CD14-positive monocyte (primary cell): ENCODE data around the gene TASOR. TPM values are rescaled to one million over a fixed set of nuclear protein-coding genes. Genes with fewer than 3 reads are reported as not detected.

Experiments used
- DNase-seq, 3 donors: peaks; one replicate each; pipeline ENCODE4 v3.0.0-alpha.2; 2011 to 2022
- H2AFZ ChIP-seq: 2 replicates; pipeline ENCODE4 v1.6.0; 2012; ENCODE audit warnings: mild to moderate bottlenecking, low read depth, low read length, inconsistent platforms; ENCODE audit not compliant: insufficient read depth, poor library complexity, severe bottlenecking
- H3K27ac ChIP-seq, 2 donors: 1 replicate in 1 of 2; 2 replicates in 1 of 2; pipeline ENCODE4 v1.5.1; 2012 to 2013; ENCODE audit warnings: low read length in 2 of 2, control low read depth in 1 of 2, inconsistent platforms in 1 of 2, low read depth in 1 of 2, mild to moderate bottlenecking in 1 of 2
- H3K27me3 ChIP-seq, 2 donors: one replicate each; pipeline versions ENCODE4 v1.6.0 to v1.6.1; 2011 to 2013; ENCODE audit warnings: low read length in 2 of 2; ENCODE audit not compliant: control insufficient read depth in 2 of 2, insufficient read depth in 2 of 2
- H3K36me3 ChIP-seq, 2 donors: replicated peaks in 1 of 2; 1 replicate in 1 of 2; 2 replicates in 1 of 2; pipeline versions ENCODE4 v1.5.1 to v1.6.1; 2012 to 2013; ENCODE audit warnings: low read length in 2 of 2, control low read depth in 1 of 2, inconsistent platforms in 1 of 2, mild to moderate bottlenecking in 1 of 2; ENCODE audit not compliant: insufficient read depth in 2 of 2, control insufficient read depth in 1 of 2
- H3K4me1 ChIP-seq, 2 donors: 1 replicate in 1 of 2; 2 replicates in 1 of 2; pipeline versions ENCODE4 v1.5.1 to v1.6.1; 2012 to 2013; ENCODE audit warnings: low read length in 2 of 2, control low read depth in 1 of 2, inconsistent platforms in 1 of 2, mild to moderate bottlenecking in 1 of 2, moderate library complexity in 1 of 2; ENCODE audit not compliant: insufficient read depth in 2 of 2, control insufficient read depth in 1 of 2
- H3K4me2 ChIP-seq: replicated peaks from 2 replicates; pipeline ENCODE3; 2012; ENCODE audit warnings: low read length, moderate library complexity, mild to moderate bottlenecking; ENCODE audit not compliant: poor library complexity, severe bottlenecking; ENCODE audit errors: extremely low read depth
- H3K4me3 ChIP-seq, 3 experiments: fragments of 200-600 bp in 1 of 3; sonication (generic) in 1 of 3; replicated peaks in 1 of 3; 1 replicate in 2 of 3; 2 replicates in 1 of 3; pipeline ENCODE4 v1.5.1; 2011 to 2013; ENCODE audit warnings: low read length in 3 of 3, mild to moderate bottlenecking in 3 of 3, control low read depth in 2 of 3, low read depth in 2 of 3, inconsistent platforms in 1 of 3, moderate library complexity in 1 of 3
- H3K79me2 ChIP-seq: 2 replicates; pipeline ENCODE4 v1.6.0; 2012; ENCODE audit warnings: mild to moderate bottlenecking, control low read depth, inconsistent platforms, low read length, moderate library complexity; ENCODE audit not compliant: insufficient read depth
- H3K9ac ChIP-seq: 2 replicates; pipeline ENCODE4 v1.6.0; 2017; ENCODE audit warnings: low read length, mild to moderate bottlenecking; ENCODE audit not compliant: insufficient read depth, poor library complexity, severe bottlenecking
- H3K9me3 ChIP-seq, 2 donors: replicated peaks in 1 of 2; 1 replicate in 1 of 2; 2 replicates in 1 of 2; pipeline versions ENCODE4 v1.5.1 to v1.6.1; 2012 to 2013; ENCODE audit warnings: low read length in 2 of 2, control low read depth in 1 of 2; ENCODE audit not compliant: control insufficient read depth in 1 of 2, insufficient read depth in 1 of 2
- H4K20me1 ChIP-seq: 2 replicates; pipeline ENCODE4 v1.6.0; 2012; ENCODE audit warnings: mild to moderate bottlenecking, low read length, control low read depth, moderate library complexity; ENCODE audit not compliant: insufficient read depth
- H3K27ac Mint-ChIP-seq, 7 donors: one replicate each; pipeline ENCODE4 v1.8.0; 2020; ENCODE audit warnings: mild to moderate bottlenecking in 7 of 7, mixed read lengths in 7 of 7, moderate library complexity in 6 of 7, inconsistent platforms in 2 of 7
- H3K27me3 Mint-ChIP-seq, 3 donors: one replicate each; pipeline ENCODE4 v1.8.0; 2021 to 2022; ENCODE audit warnings: low read depth in 3 of 3, mild to moderate bottlenecking in 3 of 3, mixed read lengths in 3 of 3, moderate library complexity in 3 of 3, inconsistent platforms in 1 of 3
- H3K36me3 Mint-ChIP-seq, 2 donors: one replicate each; pipeline ENCODE4 v1.8.0; 2020; ENCODE audit warnings: mixed read lengths in 2 of 2, inconsistent platforms in 1 of 2, mild to moderate bottlenecking in 1 of 2
- H3K4me1 Mint-ChIP-seq: one replicate; pipeline ENCODE4 v1.8.0; 2020; ENCODE audit warnings: mild to moderate bottlenecking, mixed read lengths
- H3K4me3 Mint-ChIP-seq, 2 donors: one replicate each; pipeline ENCODE4 v1.8.0; 2020; ENCODE audit warnings: mild to moderate bottlenecking in 2 of 2, mixed read lengths in 2 of 2, moderate library complexity in 1 of 2
- H3K9me3 Mint-ChIP-seq, 7 donors: one replicate each; pipeline ENCODE4 v1.8.0; 2020 to 2022; ENCODE audit warnings: mixed read lengths in 7 of 7, mild to moderate bottlenecking in 6 of 7, moderate library complexity in 6 of 7, inconsistent platforms in 2 of 7
- CTCF ChIP-seq: fragments of 200-600 bp; IDR thresholded peaks from one replicate; pipeline ENCODE4 v1.8.0; 2022; ENCODE audit warnings: antibody characterized with exemption, mild to moderate bottlenecking
- WGBS: methylation state at CpG from one replicate; pipeline ENCODE4 v1.1.5; 2013; ENCODE audit warnings: missing lambda C conversion rate; ENCODE audit not compliant: insufficient coverage; 5-methylcytosine and 5-hydroxymethylcytosine counted together
- intact Hi-C, 2 donors: fragments of 100-400 bp; cut with micrococcal nuclease; formaldehyde crosslinking; loops; one replicate each; pipeline versions ENCODE4 v1.15.0 to v1.15.1; 2023
- polyA plus RNA-seq, 3 donors: library from polyadenylated mRNA; depleted of rRNA in 1 of 3; unstranded in 2 of 3; stranded (reverse) in 1 of 3; fragments of 300-500 nt in 2 of 3; fragments of >200 nt in 1 of 3; fragmentation: Illumina TruSeq in 2 of 3; gene quantifications; 1 replicate in 2 of 3; 2 replicates in 1 of 3; pipeline ENCODE4 v1.2.3, GENCODE V29; 2012 to 2021

TASOR gene
- polyA plus RNA-seq, 3 donors, result 10.8 to 27.4 (median 18.6) TPM

DNA sequence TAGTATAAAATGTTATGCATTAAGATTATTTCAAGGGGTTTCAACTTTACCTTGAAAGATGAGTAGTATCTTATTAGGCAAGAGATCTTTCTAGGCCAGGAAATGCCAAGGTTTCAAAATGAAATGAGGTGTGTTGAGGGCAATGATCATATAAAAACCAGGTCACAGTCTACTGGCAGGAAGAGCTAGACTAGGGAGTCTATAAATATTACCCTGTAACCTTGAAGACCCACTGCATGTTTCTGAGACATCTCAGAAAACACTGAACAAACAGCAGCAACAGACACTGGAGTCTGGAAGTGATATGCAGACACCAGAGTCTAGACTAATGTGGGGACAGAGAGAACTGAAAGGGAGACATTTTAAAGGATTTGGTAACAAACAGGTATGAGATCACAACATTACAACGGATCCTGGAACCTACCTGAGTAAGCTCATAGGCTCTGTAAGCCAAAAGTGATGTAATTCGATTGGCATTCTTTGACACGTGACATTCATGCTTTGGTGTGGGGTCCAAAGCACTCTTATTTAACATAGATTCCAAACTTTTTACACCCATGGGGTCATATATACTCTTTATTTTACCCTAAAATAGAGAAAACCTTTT lies 15.0 kb downstream of the TASOR start:
- H3K36me3 Mint-ChIP-seq, result peaks cover 72 to 93% of the 10 kb centered on the region in 2 donors
- no peak overlapping the region for H3K27ac Mint-ChIP-seq
- 100% methylated on average over 1 of the region's 3 CpGs for WGBS
- H2AFZ ChIP-seq, result no peak overlapping the region
- no peak for TF ChIP-seq CTCF
- H3K9me3 ChIP-seq, result no peaks in the 10 kb centered on the region
- H3K4me3 Mint-ChIP-seq, result no peak overlapping the region
- no peaks in the 10 kb centered on the region for H3K9me3 Mint-ChIP-seq
- H3K4me2 ChIP-seq, result no peak overlapping the region
- DNase-seq, result no peak
- no peak overlapping the region for H3K27ac ChIP-seq
- H3K27me3 ChIP-seq, result no peaks in the 10 kb centered on the region
- H3K36me3 ChIP-seq, result peaks cover 92 to 100% of the 10 kb centered on the region in 2 donors
- H3K79me2 ChIP-seq, result peaks cover 18% of the 10 kb centered on the region
- no peaks in the 10 kb centered on the region for H3K4me1 ChIP-seq
- H3K4me3 ChIP-seq, result no peak overlapping the region
- H3K27me3 Mint-ChIP-seq, result no peaks in the 10 kb centered on the region
- no peaks in the 10 kb centered on the region for H3K4me1 Mint-ChIP-seq
- peaks cover 43% of the 10 kb centered on the region for H4K20me1 ChIP-seq
- intact Hi-C loops, result no loop called here
- no peak overlapping the region for H3K9ac ChIP-seq

- Histone ChIP-seq H4K20me1 (peaks cover 34% of the 10 kb centered on the region), H3K27ac (no peak overlapping the region), H3K9ac (no peak overlapping the region), H3K4me2 (no peak overlapping the region), H3K4me3 (no peak overlapping the region), H2AFZ (no peak overlapping the region), H3K79me2 (peaks cover under 1% of the 10 kb centered on the region), H3K9me3 (no peaks in the 10 kb centered on the region), H3K4me1 (no peaks in the 10 kb centered on the region), H3K36me3 (peaks cover 92 to 100% of the 10 kb centered on the region in 2 donors), H3K27me3 (no peaks in the 10 kb centered on the region)
- WGBS, result 94% methylated on average over 2 of the region's 2 CpGs
- no peaks in the 10 kb centered on the region for H3K9me3 Mint-ChIP-seq
- H3K36me3 Mint-ChIP-seq, result peaks cover 73 to 95% of the 10 kb centered on the region in 2 donors
- no peak overlapping the region for H3K4me3 Mint-ChIP-seq
- H3K4me1 Mint-ChIP-seq, result no peaks in the 10 kb centered on the region
- no peaks in the 10 kb centered on the region for H3K27me3 Mint-ChIP-seq
- intact Hi-C loops, result no loop called here
- no peak for DNase-seq
- H3K27ac Mint-ChIP-seq, result peak overlapping the region in 2 of 7 donors; percentile 13 to 42
- TF ChIP-seq CTCF, result no peak
Measured at GRCh38 chr3:56664823-56665222, 18.2 kb downstream of the TASOR start.
